ENCODE measurements around the gene WNT6. TPM values are rescaled to one million over a fixed set of nuclear protein-coding genes. Genes with fewer than 3 reads are reported as not detected.

WNT6 gene
- total and polyA plus RNA-seq, 2 of the 8 experiments (the other 6 are each of a cell fraction or from before 2014, with no cell fraction given), result not detected

DNA sequence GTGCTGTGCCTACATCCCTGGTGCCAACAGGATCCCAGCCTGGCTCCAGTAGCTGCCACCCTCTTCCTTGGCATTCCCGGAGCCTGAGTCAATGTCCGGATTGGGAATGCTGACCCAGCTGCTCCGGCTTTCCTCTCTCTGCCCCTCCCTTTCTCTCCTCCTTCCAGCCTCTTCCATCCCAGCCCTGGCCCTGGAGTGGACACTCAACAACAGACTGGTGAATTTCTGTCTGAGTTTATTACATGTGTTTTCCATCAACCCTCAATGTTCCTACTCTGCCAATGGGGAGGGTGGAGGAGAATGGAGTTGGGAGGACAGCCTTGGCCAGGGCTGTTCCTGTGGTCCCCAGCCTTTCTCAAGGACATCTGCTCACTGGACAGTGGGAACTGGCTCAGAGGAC is 27.1 kb upstream of the WNT6 start:
- peaks cover 2% of the 10 kb centered on the region; the same call in 1 of the 2 replicates for H3K23me2 ChIP-seq (ENCODE audit: low read depth, low read length)
- no peak overlapping the region for H3K4me3 ChIP-seq (ENCODE audit: extremely low read depth in 1 of 4, insufficient read depth in 2 of 4, low read depth in 3 of 4, low read length in 4 of 4)
- no peak overlapping the region for H3K4me2 ChIP-seq (ENCODE audit: insufficient read depth in 1 of 2, low read depth in 2 of 2, low read length in 2 of 2)
- FAIRE-seq (no peak), DNase-seq (ENCODE audit: low read depth in 1 of 2, low spot score in 2 of 2) (no peak)
- H2AK5ac ChIP-seq (ENCODE audit: low read depth, low read length), result no peak overlapping the region
- ChIA-PET POLR2A (ENCODE audit: partially characterized antibody) (no interaction called here), CTCF (ENCODE audit: partially characterized antibody) (interaction anchor here (0.6 to 2.7 kb wide), 5 partner anchors 15 to 663 kb away, joined by 3 to 9 read pairs (median 3); no protein-coding TSS in a partner anchor)
- H3K4me1 ChIP-seq (replicated peaks in 1 of 4; ENCODE audit: control insufficient read depth in 3 of 4, insufficient read depth in 4 of 4, low read length in 3 of 4), result peaks cover 0 to 3% (median 0%) of the 10 kb centered on the region in 4 experiments; a peak in 1 of 7 replicates
- H4K8ac ChIP-seq (ENCODE audit: extremely low read depth, insufficient read depth, low read length), result no peak overlapping the region
- no peak overlapping the region for H3K18ac ChIP-seq (ENCODE audit: extremely low read depth, low read length)
- H3K4ac ChIP-seq (replicated peaks; ENCODE audit: insufficient read length, low read depth, low read length), result no peak overlapping the region
- H3K9ac ChIP-seq (replicated peaks in 1 of 4; ENCODE audit: extremely low read depth in 1 of 4, low read depth in 3 of 4, low read length in 3 of 4), result no peak overlapping the region
- H3K79me1 ChIP-seq (ENCODE audit: low read depth, low read length), result no peaks in the 10 kb centered on the region
- no peak overlapping the region for H4K91ac ChIP-seq (replicated peaks; ENCODE audit: insufficient read length, low read length)
- H2BK20ac ChIP-seq (ENCODE audit: low read length), result no peak overlapping the region
- no peak overlapping the region for H3K14ac ChIP-seq (ENCODE audit: insufficient read length)
- no peak overlapping the region for H2BK5ac ChIP-seq (ENCODE audit: low read depth, low read length)
- H2BK12ac ChIP-seq (ENCODE audit: low read depth, low read length), result no peak overlapping the region
- H4K5ac ChIP-seq (ENCODE audit: insufficient read length, low read depth, low read length), result no peak overlapping the region
- no peak overlapping the region for H3K23ac ChIP-seq (ENCODE audit: insufficient read length)
- 80% methylated on average over 3 of the region's 3 CpGs; no CpG with 5 or more reads in 1 of the 2 experiments for WGBS, 2 experiments (ENCODE audit: extremely low coverage in 1 of 2, insufficient coverage in 1 of 2, insufficient read length in 1 of 2, insufficient replicate concordance in 2 of 2, low coverage in 1 of 2, low lambda C conversion rate in 2 of 2, missing lambda C conversion rate in 1 of 2)
- no peak overlapping the region for H3K27ac ChIP-seq (ENCODE audit: low read depth, low read length)
- no peaks in the 10 kb centered on the region for H3K36me3 ChIP-seq (ENCODE audit: control insufficient read depth in 2 of 4, insufficient read depth in 4 of 4, low read length in 3 of 4)
- no peak overlapping the region for H2AFZ ChIP-seq (ENCODE audit: low read length)
- no peak overlapping the region for H2BK120ac ChIP-seq (replicated peaks; ENCODE audit: low read depth, low read length)
- H3K27me3 ChIP-seq (replicated peaks in 1 of 4; ENCODE audit: control insufficient read depth in 3 of 4, extremely low read depth in 1 of 4, insufficient read depth in 3 of 4, low read length in 3 of 4), result peaks cover 0 to 4% (median 0%) of the 10 kb centered on the region in 4 experiments; a peak in 1 of 7 replicates
- no peaks in the 10 kb centered on the region for H3K9me3 ChIP-seq (ENCODE audit: insufficient read depth in 2 of 2, low read depth in 1 of 2, low read length in 1 of 2)
- no peak overlapping the region for H3K56ac ChIP-seq (replicated peaks; ENCODE audit: insufficient read length, low read depth, low read length)
- no peak overlapping the region for H2BK15ac ChIP-seq (ENCODE audit: low read length)
- no peaks in the 10 kb centered on the region for H3K79me2 ChIP-seq (ENCODE audit: control insufficient read depth in 1 of 2, insufficient read depth in 2 of 2, low read length in 2 of 2)
- H4K20me1 ChIP-seq (replicated peaks in 1 of 2; ENCODE audit: control insufficient read depth in 1 of 2, insufficient read depth in 2 of 2, low read length in 2 of 2), result no peaks in the 10 kb centered on the region
- TF ChIP-seq CHD2 (IDR thresholded peaks at IDR 0.05; ENCODE audit: low read length) (no peak), JUN (IDR thresholded peaks at IDR 0.05; ENCODE audit: low read depth, low read length) (no peak), SP4 (IDR thresholded peaks at IDR 0.05; ENCODE audit: low read length) (no peak), HDAC2 (IDR thresholded peaks at IDR 0.05; ENCODE audit: borderline replicate concordance in 1 of 2, low read depth in 2 of 2, low read length in 2 of 2) (no peak), TBP (IDR thresholded peaks at IDR 0.05; ENCODE audit: low read depth, low read length) (no peak), SP1 (IDR thresholded peaks at IDR 0.05; ENCODE audit: low read depth, low read length) (no peak), SRF (IDR thresholded peaks at IDR 0.05; ENCODE audit: low read depth, low read length) (no peak), SP2 (IDR thresholded peaks at IDR 0.05; ENCODE audit: low read length) (no peak), YY1 (IDR thresholded peaks at IDR 0.05; ENCODE audit: low read depth, low read length) (no peak), SIRT6 (IDR thresholded peaks at IDR 0.05; ENCODE audit: low read length) (no peak), TEAD4 (IDR thresholded peaks at IDR 0.05; ENCODE audit: low read depth, low read length) (no peak), TAF7 (optimal IDR thresholded peaks at IDR 0.05; ENCODE audit: borderline replicate concordance, low read depth, low read length) (no peak)
- TF ChIP-seq, protein P1, sequence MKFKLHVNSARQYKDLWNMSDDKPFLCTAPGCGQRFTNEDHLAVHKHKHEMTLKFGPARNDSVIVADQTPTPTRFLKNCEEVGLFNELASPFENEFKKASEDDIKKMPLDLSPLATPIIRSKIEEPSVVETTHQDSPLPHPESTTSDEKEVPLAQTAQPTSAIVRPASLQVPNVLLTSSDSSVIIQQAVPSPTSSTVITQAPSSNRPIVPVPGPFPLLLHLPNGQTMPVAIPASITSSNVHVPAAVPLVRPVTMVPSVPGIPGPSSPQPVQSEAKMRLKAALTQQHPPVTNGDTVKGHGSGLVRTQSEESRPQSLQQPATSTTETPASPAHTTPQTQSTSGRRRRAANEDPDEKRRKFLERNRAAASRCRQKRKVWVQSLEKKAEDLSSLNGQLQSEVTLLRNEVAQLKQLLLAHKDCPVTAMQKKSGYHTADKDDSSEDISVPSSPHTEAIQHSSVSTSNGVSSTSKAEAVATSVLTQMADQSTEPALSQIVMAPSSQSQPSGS (IDR thresholded peaks at IDR 0.05; ENCODE audit: low read length), result no peak
- TF ChIP-seq, protein P2, sequence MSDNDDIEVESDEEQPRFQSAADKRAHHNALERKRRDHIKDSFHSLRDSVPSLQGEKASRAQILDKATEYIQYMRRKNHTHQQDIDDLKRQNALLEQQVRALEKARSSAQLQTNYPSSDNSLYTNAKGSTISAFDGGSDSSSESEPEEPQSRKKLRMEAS (IDR thresholded peaks at IDR 0.05), result no peak
